K562 (cell line): ENCODE results near the gene DNMT1. TPM values are rescaled to one million over a fixed set of nuclear protein-coding genes. Genes with fewer than 3 reads are reported as not detected.
A peak's percentile ranks its signal among the peaks of the same experiment; 100 is the strongest.

Experiments
- ADNP ChIP-seq: fragments of 200-800 bp; sonication (Bioruptor generic); IDR thresholded peaks from 2 replicates; pipeline ENCODE4 v1.6.1; 2016; ENCODE audit warnings: missing genetic modification characterization, missing compliant biosample characterization
- ATF1 ChIP-seq, 2 experiments: fragments of 450-650 bp in 1 of 2; IDR thresholded peaks; 2 replicates each; pipeline ENCODE4 v1.6.1; 2016; ENCODE audit warnings: missing compliant biosample characterization in 1 of 2, missing genetic modification characterization in 1 of 2
- CAMTA2 ChIP-seq: fragments of 250-450 bp; sonication (Bioruptor Pico); conservative IDR thresholded peaks from 2 replicates; pipeline ENCODE4 v1.5.1; 2022
- ESRRA ChIP-seq: fragments of 450-650 bp; IDR thresholded peaks from 2 replicates; pipeline ENCODE4 v1.6.1; 2014; ENCODE audit warnings: low read depth, mild to moderate bottlenecking, moderate library complexity, borderline replicate concordance
- KLF13 ChIP-seq: fragments of 450-650 bp; IDR thresholded peaks from 2 replicates; pipeline ENCODE4 v1.6.1; 2016; ENCODE audit warnings: missing genetic modification characterization, low read depth, mild to moderate bottlenecking, missing compliant biosample characterization, moderate library complexity, borderline replicate concordance
- MEIS2 ChIP-seq: fragments of 450-650 bp; IDR thresholded peaks from 2 replicates; pipeline ENCODE4 v1.6.1; 2014; ENCODE audit warnings: mild to moderate bottlenecking; ENCODE audit not compliant: partially characterized antibody
- POU5F1 ChIP-seq: fragments of 150-350 bp; IDR thresholded peaks from 2 replicates; pipeline ENCODE4 v1.6.1; 2014; ENCODE audit warnings: borderline replicate concordance, low read length, low read depth, mild to moderate bottlenecking; ENCODE audit not compliant: partially characterized antibody
- SIN3B ChIP-seq: fragments of 450-650 bp; IDR thresholded peaks from 2 replicates; pipeline ENCODE4 v1.6.1; 2017; ENCODE audit warnings: low read depth, mild to moderate bottlenecking, moderate library complexity
- SRF ChIP-seq, 2 experiments: fragments of 250-450, 450-650 bp in 1 of 2; sonication (Bioruptor Pico) in 1 of 2; sonication (generic) in 1 of 2; formaldehyde crosslinking; IDR thresholded peaks; 2 replicates each; pipeline versions ENCODE4 v1.5.0 to v1.5.1; 2020 to 2022; ENCODE audit warnings: mild to moderate bottlenecking in 1 of 2, missing genetic modification reagents in 1 of 2
- polyA plus RNA-seq, 8 experiments: library from polyadenylated mRNA; depleted of rRNA in 4 of 8; stranded (reverse) in 5 of 8; unstranded in 3 of 8; fragments of >200 nt; fragmentation: Nextera tagmentation in 2 of 8; fragmentation: Illumina TruSeq in 1 of 8; extraction: Ambion mirVana in 2 of 8; extraction: Trizol in 1 of 8; gene quantifications; 2 replicates each; pipeline versions ENCODE4 v1.2.1 to v1.2.3, GENCODE V29; 2011 to 2014; ENCODE audit warnings: inconsistent platforms in 1 of 8, missing spikeins in 1 of 8
- total RNA-seq, 7 experiments: library from RNA; depleted of rRNA in 6 of 7; stranded (reverse); fragments of >200 nt in 6 of 7; fragmentation: Illumina TruSeq in 2 of 7; extraction: Trizol in 2 of 7; gene quantifications; 2 replicates each; pipeline versions ENCODE4 v1.2.1 to v1.2.3, GENCODE V29; 2011 to 2021; ENCODE audit warnings: low replicate concordance in 1 of 7
- TF ChIP-seq, protein P1 (sequence below): IDR thresholded peaks from 3 replicates; pipeline ENCODE4 v1.6.1; 2011; ENCODE audit warnings: borderline replicate concordance, mild to moderate bottlenecking, moderate library complexity; ENCODE audit not compliant: insufficient read length; ENCODE audit errors: extremely low read depth
- TF ChIP-seq, protein P2 (sequence below), 2 experiments: fragments of 250-450 bp in 1 of 2; fragments of 450-650 bp in 1 of 2; sonication (Bioruptor Pico) in 1 of 2; IDR thresholded peaks; 2 replicates each; pipeline versions ENCODE4 v1.6.1 to v1.8.0; 2016 to 2021; ENCODE audit warnings: mild to moderate bottlenecking in 2 of 2, moderate library complexity in 2 of 2, missing compliant biosample characterization in 1 of 2, missing genetic modification characterization in 1 of 2
- TF ChIP-seq, protein P3 (sequence below): fragments of 450-650 bp; IDR thresholded peaks from 2 replicates; pipeline ENCODE4 v1.6.1; 2017; ENCODE audit warnings: antibody characterized with exemption, mild to moderate bottlenecking

DNMT1 gene
- total and polyA plus RNA-seq, 9 of the 15 experiments (the other 6 are each of a cell fraction or from before 2014, with no cell fraction given), result 80.1 to 271 (median 121) TPM

DNA sequence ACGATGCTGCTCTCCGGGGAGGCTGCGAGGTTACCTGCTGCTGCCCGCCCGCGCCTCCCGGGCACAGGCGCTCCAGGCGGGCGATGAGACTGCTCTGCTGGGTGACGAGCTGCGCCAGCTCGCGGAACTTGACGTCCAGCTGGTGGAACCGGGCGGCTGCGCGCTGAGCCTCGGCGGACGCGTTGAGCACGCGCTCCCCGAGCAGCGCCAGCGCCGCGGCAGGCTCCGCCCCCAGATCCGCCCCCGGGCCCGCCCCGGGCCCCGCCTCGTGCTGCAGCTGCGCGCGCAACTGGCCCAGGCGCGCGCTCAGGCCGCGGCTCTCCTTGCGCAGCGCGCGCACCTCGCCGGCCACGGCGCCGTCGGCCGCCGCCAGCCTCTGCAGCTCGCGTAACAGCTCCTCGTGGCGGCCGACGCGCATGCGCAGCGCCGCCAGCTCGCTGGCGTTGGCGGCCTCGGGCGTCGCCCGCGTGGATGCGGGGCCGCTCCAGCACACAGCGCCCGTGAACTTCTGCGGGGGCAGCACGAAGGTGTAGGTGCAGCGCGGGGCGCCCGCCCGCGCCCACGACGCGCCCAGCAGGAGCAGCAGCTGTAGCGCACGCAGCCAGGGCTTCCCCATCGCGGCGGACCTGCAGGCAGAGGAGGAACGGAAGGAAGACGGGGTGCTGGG lies 98.7 kb downstream of the DNMT1 start (continued):
- peak; percentile 61 for TF ChIP-seq POU5F1
- TF ChIP-seq CAMTA2 (CRISPR knock-in tag), result no peak
- TF ChIP-seq, protein P1, sequence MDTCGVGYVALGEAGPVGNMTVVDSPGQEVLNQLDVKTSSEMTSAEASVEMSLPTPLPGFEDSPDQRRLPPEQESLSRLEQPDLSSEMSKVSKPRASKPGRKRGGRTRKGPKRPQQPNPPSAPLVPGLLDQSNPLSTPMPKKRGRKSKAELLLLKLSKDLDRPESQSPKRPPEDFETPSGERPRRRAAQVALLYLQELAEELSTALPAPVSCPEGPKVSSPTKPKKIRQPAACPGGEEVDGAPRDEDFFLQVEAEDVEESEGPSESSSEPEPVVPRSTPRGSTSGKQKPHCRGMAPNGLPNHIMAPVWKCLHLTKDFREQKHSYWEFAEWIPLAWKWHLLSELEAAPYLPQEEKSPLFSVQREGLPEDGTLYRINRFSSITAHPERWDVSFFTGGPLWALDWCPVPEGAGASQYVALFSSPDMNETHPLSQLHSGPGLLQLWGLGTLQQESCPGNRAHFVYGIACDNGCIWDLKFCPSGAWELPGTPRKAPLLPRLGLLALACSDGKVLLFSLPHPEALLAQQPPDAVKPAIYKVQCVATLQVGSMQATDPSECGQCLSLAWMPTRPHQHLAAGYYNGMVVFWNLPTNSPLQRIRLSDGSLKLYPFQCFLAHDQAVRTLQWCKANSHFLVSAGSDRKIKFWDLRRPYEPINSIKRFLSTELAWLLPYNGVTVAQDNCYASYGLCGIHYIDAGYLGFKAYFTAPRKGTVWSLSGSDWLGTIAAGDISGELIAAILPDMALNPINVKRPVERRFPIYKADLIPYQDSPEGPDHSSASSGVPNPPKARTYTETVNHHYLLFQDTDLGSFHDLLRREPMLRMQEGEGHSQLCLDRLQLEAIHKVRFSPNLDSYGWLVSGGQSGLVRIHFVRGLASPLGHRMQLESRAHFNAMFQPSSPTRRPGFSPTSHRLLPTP, result no peak
- TF ChIP-seq, protein P2, sequence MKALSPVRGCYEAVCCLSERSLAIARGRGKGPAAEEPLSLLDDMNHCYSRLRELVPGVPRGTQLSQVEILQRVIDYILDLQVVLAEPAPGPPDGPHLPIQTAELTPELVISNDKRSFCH (CRISPR knock-in tag; IDR thresholded peaks at IDR 0.05), result no peak
- TF ChIP-seq, protein P2 (tag; IDR thresholded peaks at IDR 0.05), result peak; percentile 89
- TF ChIP-seq, protein P3, sequence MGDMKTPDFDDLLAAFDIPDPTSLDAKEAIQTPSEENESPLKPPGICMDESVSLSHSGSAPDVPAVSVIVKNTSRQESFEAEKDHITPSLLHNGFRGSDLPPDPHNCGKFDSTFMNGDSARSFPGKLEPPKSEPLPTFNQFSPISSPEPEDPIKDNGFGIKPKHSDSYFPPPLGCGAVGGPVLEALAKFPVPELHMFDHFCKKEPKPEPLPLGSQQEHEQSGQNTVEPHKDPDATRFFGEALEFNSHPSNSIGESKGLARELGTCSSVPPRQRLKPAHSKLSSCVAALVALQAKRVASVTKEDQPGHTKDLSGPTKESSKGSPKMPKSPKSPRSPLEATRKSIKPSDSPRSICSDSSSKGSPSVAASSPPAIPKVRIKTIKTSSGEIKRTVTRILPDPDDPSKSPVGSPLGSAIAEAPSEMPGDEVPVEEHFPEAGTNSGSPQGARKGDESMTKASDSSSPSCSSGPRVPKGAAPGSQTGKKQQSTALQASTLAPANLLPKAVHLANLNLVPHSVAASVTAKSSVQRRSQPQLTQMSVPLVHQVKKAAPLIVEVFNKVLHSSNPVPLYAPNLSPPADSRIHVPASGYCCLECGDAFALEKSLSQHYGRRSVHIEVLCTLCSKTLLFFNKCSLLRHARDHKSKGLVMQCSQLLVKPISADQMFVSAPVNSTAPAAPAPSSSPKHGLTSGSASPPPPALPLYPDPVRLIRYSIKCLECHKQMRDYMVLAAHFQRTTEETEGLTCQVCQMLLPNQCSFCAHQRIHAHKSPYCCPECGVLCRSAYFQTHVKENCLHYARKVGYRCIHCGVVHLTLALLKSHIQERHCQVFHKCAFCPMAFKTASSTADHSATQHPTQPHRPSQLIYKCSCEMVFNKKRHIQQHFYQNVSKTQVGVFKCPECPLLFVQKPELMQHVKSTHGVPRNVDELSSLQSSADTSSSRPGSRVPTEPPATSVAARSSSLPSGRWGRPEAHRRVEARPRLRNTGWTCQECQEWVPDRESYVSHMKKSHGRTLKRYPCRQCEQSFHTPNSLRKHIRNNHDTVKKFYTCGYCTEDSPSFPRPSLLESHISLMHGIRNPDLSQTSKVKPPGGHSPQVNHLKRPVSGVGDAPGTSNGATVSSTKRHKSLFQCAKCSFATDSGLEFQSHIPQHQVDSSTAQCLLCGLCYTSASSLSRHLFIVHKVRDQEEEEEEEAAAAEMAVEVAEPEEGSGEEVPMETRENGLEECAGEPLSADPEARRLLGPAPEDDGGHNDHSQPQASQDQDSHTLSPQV, result peak; percentile 95
- TF ChIP-seq SRF (CRISPR knock-in tag; IDR thresholded peaks at IDR 0.05), result 0 out of 4 replicates have a peak, but pooled peaks of 1 of the 2 experiments have one; percentile 12
- peak; percentile 63; the same call in 1 of the 2 replicates for TF ChIP-seq SIN3B
- TF ChIP-seq KLF13 (tag), result peak; percentile 50; the same call in 1 of the 2 replicates
- no peak for TF ChIP-seq ADNP (tag)
- TF ChIP-seq MEIS2, result peak; percentile 91
- TF ChIP-seq ESRRA, result no peak
- no peak for TF ChIP-seq ATF1 (CRISPR knock-in tag; IDR thresholded peaks at IDR 0.05)
- TF ChIP-seq ATF1 (tag; IDR thresholded peaks at IDR 0.05), result peak; percentile 46; the same call in 1 of the 2 replicates
